ENCODE data around the gene OTX2.

Gene OTX2

GRCh38 chr14:56810147-56810719, at the start of gene OTX2:
Gene OTX2, minus strand, starts transcription at chr14:56810479. Its CDS starts 5,023 bp downstream, at chr14:56805456.
- DNase-seq = no peak

- DNase-seq = no peak
Observed at GRCh38 chr14:56858422-56858821, 48.1 kb upstream of the OTX2 start.

DNA sequence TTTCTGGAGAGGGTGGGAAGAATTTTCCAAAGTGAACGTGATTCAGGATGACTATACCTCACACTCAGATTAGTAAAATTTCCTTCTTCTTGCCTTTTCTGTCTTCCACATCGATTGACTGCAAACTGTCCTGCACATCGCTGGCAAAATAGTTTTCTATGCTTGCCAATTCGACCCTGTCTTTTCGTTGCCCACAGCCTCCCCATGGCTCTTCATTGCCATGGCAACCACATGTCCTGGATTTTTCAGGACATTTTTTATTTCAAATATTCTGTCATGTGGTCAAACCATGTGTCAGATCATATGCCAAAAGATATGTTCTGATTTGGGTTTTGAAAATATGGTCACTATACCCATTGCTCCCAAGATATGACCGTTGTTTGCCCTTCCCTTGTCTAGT, 46.9 kb upstream of the OTX2 start:
- DNase-seq = no peak

- no peak for DNase-seq
Observed at GRCh38 chr14:56855891-56856461, 45.7 kb upstream of the OTX2 start.

DNA sequence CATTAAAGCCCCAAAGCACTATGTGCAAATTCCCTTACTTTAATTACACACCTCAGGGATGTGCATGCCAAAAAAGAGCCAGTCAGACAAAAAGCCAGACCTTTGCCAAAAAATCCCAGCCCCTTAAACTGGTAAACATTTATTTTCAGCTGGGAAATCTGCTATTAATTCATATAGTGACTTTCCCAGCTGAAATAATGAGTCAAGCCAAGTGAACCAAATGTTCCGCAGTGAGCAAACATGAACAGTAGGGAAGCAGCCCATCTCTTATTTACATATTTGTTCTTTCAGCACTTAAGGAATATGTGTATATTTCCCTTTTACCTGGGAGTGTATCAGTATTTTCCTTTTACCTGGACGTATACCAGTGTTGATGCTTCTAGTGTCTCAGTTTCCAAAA, 44.0 kb upstream of the OTX2 start:
- DNase-seq = no peak

- no peak for DNase-seq
Observed at GRCh38 chr14:56846970-56847930, 37.0 kb upstream of the OTX2 start.

GRCh38 chr14:56844406-56845002, 34.2 kb upstream of the OTX2 start:
- no peak for DNase-seq

DNA sequence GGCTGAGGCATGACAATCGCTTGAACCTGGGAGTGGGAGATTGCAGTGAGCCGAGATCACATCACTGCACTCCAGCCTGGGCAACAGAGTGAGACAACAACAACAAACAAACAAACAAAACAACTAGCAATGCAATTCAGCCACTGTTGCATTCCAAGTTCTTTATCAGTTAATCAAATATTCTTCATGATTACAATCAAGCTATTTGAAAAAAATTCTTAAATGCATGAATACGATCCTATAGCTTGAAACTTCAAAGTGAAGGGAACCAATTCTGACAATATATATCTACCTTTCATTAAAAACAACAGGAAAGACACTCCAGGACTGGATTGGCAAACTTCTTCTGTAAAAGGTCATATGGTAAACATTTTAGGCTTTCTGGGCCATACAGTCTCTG, 31.3 kb upstream of the OTX2 start:
- no peak for DNase-seq

- DNase-seq = no peak
Observed at GRCh38 chr14:56840221-56840620, 29.9 kb upstream of the OTX2 start.

DNA sequence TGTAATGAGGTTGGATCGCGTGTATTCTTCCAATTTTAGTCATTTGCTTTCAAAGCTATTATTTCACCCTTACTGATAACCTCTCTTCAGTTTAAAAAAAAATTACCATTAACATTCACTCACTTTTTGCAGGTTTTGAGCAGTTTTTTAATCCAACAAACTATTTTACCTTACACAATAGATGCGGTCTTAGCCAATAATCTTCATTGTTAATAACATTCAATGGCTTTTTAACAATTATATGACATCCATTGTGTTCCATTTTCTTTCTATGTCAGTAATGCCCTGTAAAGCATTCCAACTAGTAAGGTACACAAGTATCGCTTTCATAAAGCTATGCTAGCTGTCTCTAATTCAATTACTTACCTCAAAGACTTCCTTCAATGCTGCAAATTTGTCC, 18.9 kb upstream of the OTX2 start:
- no peak for DNase-seq

DNA sequence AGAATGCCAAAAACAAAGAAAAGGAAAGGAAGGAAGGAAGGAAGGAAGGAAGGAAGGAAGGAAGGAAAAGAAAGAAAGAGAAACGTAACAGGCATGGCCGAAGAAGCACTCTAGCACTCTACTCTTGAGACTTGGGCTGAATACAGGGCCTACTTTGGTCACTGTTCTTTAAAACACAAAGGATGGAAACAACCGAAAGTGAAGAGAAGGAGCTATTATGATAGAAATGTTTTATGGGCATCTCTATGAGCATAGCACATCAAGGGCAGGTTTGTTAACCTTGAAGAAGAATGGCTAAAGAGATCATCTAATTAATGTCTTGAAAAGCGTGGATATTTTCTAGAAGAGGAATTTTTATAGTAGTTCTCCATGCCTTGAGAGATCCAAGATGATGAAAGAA, 15.9 kb upstream of the OTX2 start:
- DNase-seq = no peak

DNA sequence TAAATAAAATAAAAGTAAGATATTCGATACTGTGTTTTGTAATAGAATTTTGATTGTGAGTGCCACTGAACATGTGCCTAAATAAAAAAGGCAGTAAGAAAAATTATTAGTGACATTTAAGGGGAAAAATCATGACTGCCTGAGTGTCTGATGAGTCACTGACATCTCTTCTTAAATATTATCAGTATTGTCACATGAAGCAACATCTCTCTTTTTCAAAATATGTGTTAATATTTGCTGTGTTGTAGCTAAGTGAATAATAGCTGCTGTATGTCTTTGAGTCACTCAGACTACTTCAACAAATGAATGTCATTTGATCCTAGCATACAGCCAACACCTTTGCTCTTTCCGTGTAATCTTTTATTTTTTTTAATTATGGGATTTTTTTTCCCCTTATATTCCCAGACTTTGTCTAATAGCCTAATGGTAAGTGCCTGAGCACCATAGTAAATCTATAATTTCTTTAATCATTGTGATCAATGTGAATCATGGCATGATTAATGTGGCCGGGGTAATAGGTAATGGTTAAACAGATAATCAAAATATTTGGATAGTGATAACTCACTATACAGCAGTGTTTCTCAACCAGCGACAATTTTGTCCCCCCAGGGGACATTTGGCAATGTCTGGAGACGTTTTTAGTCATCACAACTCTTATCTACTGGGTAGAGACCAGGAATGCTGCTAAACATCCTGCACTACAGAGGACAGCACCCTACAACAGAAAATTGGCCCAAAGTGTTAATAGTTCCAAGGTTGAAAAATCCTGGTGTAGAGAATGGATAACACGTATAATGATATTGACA, 11.7 kb upstream of the OTX2 start:
- DNase-seq = no peak

DNA sequence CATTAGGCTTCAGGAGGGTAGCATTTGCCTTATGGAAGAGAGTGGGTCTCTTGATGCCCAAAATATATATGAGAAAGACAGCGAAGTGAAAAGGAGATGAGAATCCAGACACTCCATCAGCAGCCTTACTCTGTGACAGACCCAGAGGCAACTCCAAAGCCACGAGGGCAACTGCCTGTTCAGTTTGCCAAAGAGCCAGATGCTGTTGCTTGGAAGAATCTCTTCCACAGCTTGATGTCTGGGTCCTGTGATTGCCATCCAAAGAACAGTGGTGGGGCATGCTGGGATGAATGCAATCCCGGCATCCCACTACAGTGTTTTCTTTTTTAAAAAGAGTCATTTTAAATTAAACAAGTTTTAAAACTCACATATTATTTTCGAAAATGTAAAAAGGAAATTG, 10.9 kb upstream of the OTX2 start:
- no peak for DNase-seq

GRCh38 chr14:56817396-56817921, 7.2 kb upstream of the OTX2 start:
- DNase-seq = no peak

DNA sequence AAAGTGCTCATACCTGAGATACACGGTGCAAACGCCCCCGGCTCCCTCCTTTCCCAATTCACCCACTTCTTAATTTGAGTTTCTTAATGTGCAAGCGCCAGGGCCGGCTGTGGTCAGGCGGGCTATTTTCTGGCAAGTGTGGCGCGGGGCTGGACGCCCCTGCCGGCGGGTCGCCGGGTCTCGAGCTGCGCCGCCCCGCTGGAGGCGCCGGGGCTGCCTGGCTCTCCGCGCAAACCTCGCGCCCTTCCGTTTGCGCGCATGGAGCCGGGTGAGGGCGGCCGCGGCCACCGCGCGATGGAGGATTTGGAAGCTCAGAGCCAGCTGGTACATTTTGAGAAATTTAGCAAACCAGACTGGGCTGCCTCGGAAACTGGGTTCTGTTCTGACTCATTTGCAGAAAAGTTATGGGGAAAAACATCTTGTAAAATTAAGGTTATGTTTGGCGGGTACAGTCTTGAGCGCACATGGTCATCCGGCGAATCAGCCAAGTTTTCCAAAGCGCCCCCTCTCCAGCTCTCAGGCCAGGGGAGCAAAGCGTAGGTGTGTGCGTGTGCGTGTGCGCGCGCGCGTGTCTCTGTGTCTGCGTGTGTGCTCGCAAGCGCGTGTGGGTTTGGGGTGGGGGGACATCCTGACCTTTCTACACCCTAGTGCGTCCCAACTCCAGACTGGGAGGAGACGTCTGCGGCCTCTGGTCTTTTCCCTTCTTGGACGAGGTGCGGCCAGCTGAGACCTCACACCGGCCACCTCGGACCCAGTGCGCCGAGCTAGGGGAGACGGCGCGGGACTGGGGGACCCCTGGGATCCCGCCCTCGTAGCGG, 6.5 kb upstream of the OTX2 start:
- no peak for DNase-seq

GRCh38 chr14:56815745-56816144, 5.5 kb upstream of the OTX2 start:
- no peak for DNase-seq

DNA sequence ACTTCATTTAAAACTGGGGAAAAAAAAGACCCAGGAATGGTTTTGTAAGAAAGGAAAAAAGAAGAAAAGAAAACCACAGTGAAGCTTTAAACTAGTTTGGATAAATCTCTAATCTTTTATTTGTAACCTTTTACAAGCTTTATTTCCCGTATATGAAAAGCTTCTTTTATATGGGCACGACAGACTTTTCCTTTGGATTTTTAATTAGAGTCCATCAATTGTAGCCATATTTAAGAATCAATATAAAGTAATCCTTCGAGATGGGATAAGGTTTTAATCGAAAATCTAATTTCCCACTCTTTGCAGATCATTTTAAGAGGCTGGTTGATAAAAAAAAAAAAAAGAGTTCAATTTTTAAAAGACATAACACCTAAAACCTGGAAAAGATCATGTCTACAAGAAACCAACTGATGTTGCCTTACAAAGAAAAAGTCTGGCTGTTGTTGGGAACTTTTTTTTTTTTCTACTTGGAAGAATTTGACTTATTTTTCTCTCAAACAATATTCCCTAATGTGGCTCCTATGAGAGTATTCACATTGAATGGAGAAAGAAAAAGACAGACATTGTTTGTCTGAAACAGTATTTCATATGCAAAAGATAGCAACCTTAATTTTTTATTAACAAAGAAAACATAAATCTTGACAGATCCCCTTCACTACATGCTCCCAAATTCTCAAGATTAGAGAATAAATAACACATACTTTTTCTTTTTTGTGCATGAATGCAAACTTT, 4.9 kb upstream of the OTX2 start:
- no peak for DNase-seq

DNA sequence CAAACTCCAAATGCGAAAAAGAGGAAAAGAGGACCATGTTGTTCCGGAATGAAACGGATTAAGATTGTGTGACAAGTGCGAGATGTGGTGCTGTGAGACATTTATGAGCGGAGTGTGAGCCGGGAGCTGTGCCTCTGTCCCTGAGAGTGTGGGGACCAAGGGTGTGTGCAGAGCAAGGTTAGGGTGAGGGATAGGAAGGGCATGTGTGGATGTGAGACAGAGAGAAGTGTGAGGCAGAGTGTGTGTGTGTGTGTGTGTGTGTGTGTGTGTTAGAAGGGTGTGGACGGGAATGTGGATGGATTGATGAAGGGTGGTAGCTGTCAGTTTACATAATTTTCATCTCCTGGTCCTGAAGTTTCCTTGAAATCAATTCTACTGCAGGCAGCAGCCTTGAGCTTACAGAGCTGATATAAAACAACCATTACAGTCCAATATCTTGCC, 4.3 kb upstream of the OTX2 start:
- no peak for DNase-seq

- no peak for DNase-seq
Observed at GRCh38 chr14:56813143-56813551, 2.9 kb upstream of the OTX2 start.

- no peak for DNase-seq
Observed at GRCh38 chr14:56812364-56813141, 2.3 kb upstream of the OTX2 start.
